SK-N-SH treated with all-trans-retinoic acid at 6 μM for 48 hours (cell line): Measurements from ENCODE around the gene ZNF512.
A peak's percentile ranks its signal among the peaks of the same experiment; 100 is the strongest.

Experiments
- ATAC-seq: fragments of 200-7000 bp; cut with Tn5 transposase; 3 replicates; pipeline ENCODE4 v1.9.1; 2020; ENCODE audit warnings: mild to moderate bottlenecking, moderate library complexity
- ARNTL ChIP-seq: fragments of 450-650 bp; formaldehyde crosslinking; IDR thresholded peaks from 2 replicates; pipeline ENCODE4 v1.5.0; 2020; ENCODE audit warnings: low read depth, mild to moderate bottlenecking, moderate library complexity, borderline replicate concordance
- BACH2 ChIP-seq: fragments of 250-450 bp; sonication (Bioruptor Pico); IDR thresholded peaks from 2 replicates; pipeline ENCODE4 v1.9.0; 2021; ENCODE audit warnings: mild to moderate bottlenecking, borderline replicate concordance
- CSRNP3 ChIP-seq: fragments of 250-450 bp; sonication (Bioruptor Pico); IDR thresholded peaks from 2 replicates; pipeline ENCODE4 v1.5.1; 2021; ENCODE audit warnings: mild to moderate bottlenecking, moderate library complexity
- ESRRG ChIP-seq: fragments of 250-450 bp; sonication (Bioruptor Pico); IDR thresholded peaks from 2 replicates; pipeline ENCODE4 v1.6.1; 2021; ENCODE audit warnings: mild to moderate bottlenecking
- ISL1 ChIP-seq: fragments of 250-450 bp; sonication (Bioruptor Pico); IDR thresholded peaks from 2 replicates; pipeline ENCODE4 v2.1.2; 2022; ENCODE audit warnings: mild to moderate bottlenecking, moderate library complexity
- OSR1 ChIP-seq: fragments of 250-450 bp; sonication (Bioruptor Pico); IDR thresholded peaks from 2 replicates; pipeline ENCODE4 v1.8.0; 2022; ENCODE audit warnings: moderate library complexity, mild to moderate bottlenecking, inconsistent platforms
- RARB ChIP-seq: fragments of 250-450 bp; sonication (Bioruptor Pico); IDR thresholded peaks from 2 replicates; pipeline ENCODE4 v1.8.0; 2021; ENCODE audit warnings: mild to moderate bottlenecking, moderate library complexity
- TCF4 ChIP-seq: fragments of 250-450 bp; sonication (Bioruptor Pico); IDR thresholded peaks from 2 replicates; pipeline ENCODE4 v1.8.0; 2021; ENCODE audit warnings: mild to moderate bottlenecking, moderate library complexity, borderline replicate concordance
- TSHZ2 ChIP-seq: fragments of 250-450 bp; sonication (Bioruptor Pico); IDR thresholded peaks from 2 replicates; pipeline ENCODE4 v1.5.0; 2020; ENCODE audit warnings: mild to moderate bottlenecking, moderate library complexity
- ZC3H10 ChIP-seq: fragments of 250-450 bp; sonication (Bioruptor Pico); IDR thresholded peaks from 2 replicates; pipeline ENCODE4 v1.5.1; 2021; ENCODE audit warnings: mild to moderate bottlenecking, moderate library complexity
- ZFP3 ChIP-seq: fragments of 250-450 bp; sonication (Bioruptor Pico); IDR thresholded peaks from 2 replicates; pipeline ENCODE4 v1.5.0; 2020; ENCODE audit warnings: mild to moderate bottlenecking, moderate library complexity
- ZFP30 ChIP-seq: fragments of 450-650 bp; formaldehyde crosslinking; IDR thresholded peaks from 2 replicates; pipeline ENCODE4 v1.5.0; 2022; ENCODE audit warnings: mild to moderate bottlenecking, moderate library complexity
- ZNF565 ChIP-seq: fragments of 450-650 bp; formaldehyde crosslinking; conservative IDR thresholded peaks from 2 replicates; pipeline ENCODE4 v1.5.0; 2020; ENCODE audit warnings: low read depth, mild to moderate bottlenecking, moderate library complexity
- ZNF70 ChIP-seq: fragments of 450-650 bp; formaldehyde crosslinking; IDR thresholded peaks from 2 replicates; pipeline ENCODE4 v1.5.0; 2020; ENCODE audit warnings: mild to moderate bottlenecking, moderate library complexity
- ZNF8 ChIP-seq: fragments of 450-650 bp; formaldehyde crosslinking; IDR thresholded peaks from 2 replicates; pipeline ENCODE4 v1.5.0; 2020; ENCODE audit warnings: mild to moderate bottlenecking, moderate library complexity
- TF ChIP-seq, protein P1 (sequence below): fragments of 250-450 bp; sonication (Bioruptor Pico); IDR thresholded peaks from 2 replicates; pipeline ENCODE4 v1.8.0; 2020; ENCODE audit warnings: mild to moderate bottlenecking, moderate library complexity, borderline replicate concordance
- TF ChIP-seq, protein P2 (sequence below): fragments of 250-450 bp; sonication (Bioruptor Pico); IDR thresholded peaks from 2 replicates; pipeline ENCODE4 v1.8.0; 2021; ENCODE audit warnings: low read depth, mild to moderate bottlenecking, moderate library complexity, borderline replicate concordance
- TF ChIP-seq, protein P3 (sequence below): fragments of 250-450 bp; sonication (Bioruptor Pico); IDR thresholded peaks from 2 replicates; pipeline ENCODE4 v1.5.1; 2020; ENCODE audit warnings: low read depth, mild to moderate bottlenecking, moderate library complexity

The ZNF512 gene

GRCh38 chr2:27640722-27641245 lies 57.9 kb downstream of the ZNF512 start:
- no peak for TF ChIP-seq BACH2
- TF ChIP-seq, protein P1, sequence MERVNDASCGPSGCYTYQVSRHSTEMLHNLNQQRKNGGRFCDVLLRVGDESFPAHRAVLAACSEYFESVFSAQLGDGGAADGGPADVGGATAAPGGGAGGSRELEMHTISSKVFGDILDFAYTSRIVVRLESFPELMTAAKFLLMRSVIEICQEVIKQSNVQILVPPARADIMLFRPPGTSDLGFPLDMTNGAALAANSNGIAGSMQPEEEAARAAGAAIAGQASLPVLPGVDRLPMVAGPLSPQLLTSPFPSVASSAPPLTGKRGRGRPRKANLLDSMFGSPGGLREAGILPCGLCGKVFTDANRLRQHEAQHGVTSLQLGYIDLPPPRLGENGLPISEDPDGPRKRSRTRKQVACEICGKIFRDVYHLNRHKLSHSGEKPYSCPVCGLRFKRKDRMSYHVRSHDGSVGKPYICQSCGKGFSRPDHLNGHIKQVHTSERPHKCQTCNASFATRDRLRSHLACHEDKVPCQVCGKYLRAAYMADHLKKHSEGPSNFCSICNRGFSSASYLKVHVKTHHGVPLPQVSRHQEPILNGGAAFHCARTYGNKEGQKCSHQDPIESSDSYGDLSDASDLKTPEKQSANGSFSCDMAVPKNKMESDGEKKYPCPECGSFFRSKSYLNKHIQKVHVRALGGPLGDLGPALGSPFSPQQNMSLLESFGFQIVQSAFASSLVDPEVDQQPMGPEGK: no peak
- no peak for TF ChIP-seq ZFP3
- TF ChIP-seq ZC3H10 (CRISPR knock-in tag): no peak
- TF ChIP-seq TCF4 (CRISPR knock-in tag): no peak
- TF ChIP-seq CSRNP3: no peak
- no peak for TF ChIP-seq TSHZ2
- ATAC-seq: no peak

DNA sequence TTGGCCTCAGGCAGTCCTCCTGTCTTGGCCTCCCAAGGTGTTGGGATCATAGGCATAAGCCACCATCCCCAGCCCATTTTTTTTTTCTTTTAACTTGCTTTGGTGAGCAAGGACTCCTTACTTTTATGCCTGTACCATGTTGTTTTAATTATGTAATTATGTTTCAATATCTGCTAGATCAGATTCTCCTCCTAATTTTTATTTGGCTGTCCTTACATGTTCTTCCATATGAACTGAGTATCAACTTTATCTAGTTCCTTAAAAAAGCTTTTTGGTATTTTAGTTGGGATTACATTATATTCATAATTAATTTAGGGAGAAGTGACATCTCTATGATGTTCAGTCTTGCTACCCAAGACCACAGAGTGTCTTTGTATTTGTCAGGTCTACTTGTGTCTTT lies 62.4 kb downstream of the ZNF512 start:
- ATAC-seq: no peak
- peak; percentile 97 for TF ChIP-seq ZNF70
- no peak for TF ChIP-seq CSRNP3
- TF ChIP-seq TCF4 (CRISPR knock-in tag): peak; percentile 92
- peak; percentile 40; the same call in 1 of the 2 replicates for TF ChIP-seq TSHZ2
- TF ChIP-seq, protein P2, sequence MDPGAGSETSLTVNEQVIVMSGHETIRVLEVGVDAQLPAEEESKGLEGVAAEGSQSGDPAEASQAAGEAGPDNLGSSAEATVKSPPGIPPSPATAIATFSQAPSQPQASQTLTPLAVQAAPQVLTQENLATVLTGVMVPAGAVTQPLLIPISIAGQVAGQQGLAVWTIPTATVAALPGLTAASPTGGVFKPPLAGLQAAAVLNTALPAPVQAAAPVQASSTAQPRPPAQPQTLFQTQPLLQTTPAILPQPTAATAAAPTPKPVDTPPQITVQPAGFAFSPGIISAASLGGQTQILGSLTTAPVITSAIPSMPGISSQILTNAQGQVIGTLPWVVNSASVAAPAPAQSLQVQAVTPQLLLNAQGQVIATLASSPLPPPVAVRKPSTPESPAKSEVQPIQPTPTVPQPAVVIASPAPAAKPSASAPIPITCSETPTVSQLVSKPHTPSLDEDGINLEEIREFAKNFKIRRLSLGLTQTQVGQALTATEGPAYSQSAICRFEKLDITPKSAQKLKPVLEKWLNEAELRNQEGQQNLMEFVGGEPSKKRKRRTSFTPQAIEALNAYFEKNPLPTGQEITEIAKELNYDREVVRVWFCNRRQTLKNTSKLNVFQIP (CRISPR knock-in tag): no peak

DNA sequence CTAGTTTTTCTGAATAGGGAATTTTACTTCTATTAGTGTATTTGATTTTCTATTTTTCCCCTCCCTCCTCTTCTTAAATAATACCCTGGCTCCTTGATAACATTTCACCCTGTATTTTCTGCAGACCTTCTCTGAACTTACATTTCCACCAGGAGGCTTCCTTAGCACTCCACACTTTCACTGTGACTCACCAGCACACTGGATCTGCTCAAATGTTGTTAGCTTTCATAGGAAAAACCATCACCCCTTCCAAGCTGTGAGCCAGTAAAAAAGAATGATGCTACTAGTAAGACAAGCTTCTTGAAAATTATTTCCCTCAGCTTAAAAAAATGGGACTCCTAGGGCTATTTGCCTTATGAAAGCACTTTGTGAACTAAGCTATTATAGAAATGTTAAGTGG lies 64.4 kb downstream of the ZNF512 start:
- ATAC-seq: peak; percentile 54; the same call in 2 of the 3 replicates
- TF ChIP-seq BACH2: no peak
- TF ChIP-seq ZNF70: no peak
- TF ChIP-seq RARB (CRISPR knock-in tag): no peak
- no peak for TF ChIP-seq ISL1 (CRISPR knock-in tag)
- TF ChIP-seq ZNF8 (CRISPR knock-in tag): no peak
- TF ChIP-seq, protein P3, sequence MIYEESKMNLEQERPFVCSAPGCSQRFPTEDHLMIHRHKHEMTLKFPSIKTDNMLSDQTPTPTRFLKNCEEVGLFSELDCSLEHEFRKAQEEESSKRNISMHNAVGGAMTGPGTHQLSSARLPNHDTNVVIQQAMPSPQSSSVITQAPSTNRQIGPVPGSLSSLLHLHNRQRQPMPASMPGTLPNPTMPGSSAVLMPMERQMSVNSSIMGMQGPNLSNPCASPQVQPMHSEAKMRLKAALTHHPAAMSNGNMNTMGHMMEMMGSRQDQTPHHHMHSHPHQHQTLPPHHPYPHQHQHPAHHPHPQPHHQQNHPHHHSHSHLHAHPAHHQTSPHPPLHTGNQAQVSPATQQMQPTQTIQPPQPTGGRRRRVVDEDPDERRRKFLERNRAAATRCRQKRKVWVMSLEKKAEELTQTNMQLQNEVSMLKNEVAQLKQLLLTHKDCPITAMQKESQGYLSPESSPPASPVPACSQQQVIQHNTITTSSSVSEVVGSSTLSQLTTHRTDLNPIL (CRISPR knock-in tag): no peak
- TF ChIP-seq OSR1 (CRISPR knock-in tag): no peak
- no peak for TF ChIP-seq ZFP30
- TF ChIP-seq TSHZ2: no peak
- TF ChIP-seq ESRRG (CRISPR knock-in tag): no peak
- no peak for TF ChIP-seq ZFP3
- no peak for TF ChIP-seq CSRNP3
- TF ChIP-seq ZNF565 (CRISPR knock-in tag): no peak
- no peak for TF ChIP-seq ARNTL (CRISPR knock-in tag)
